Fibroblast of skin of left biceps (primary cell): ENCODE results near the gene MARCO.
"Not testable (repeated sequence)": the region's sequence is repeated elsewhere in the genome, so short reads cannot be mapped to it uniquely, and the experiment has no call there.

Source experiments
- DNase-seq, 2 experiments: peaks; one replicate each; pipeline ENCODE4 v3.0.0-alpha.2; 2013; ENCODE audit warnings: low read depth in 2 of 2

Gene MARCO

GRCh38 chr2:119037922-119038321 is 95.9 kb downstream of the MARCO start:
- not testable (repeated sequence) for DNase-seq

GRCh38 chr2:119040730-119041129 is 98.7 kb downstream of the MARCO start:
- no peak for DNase-seq
